Amniotic epithelial cell (primary cell): ENCODE measurements around the gene CIZ1.

Experiments used
- DNase-seq: peaks from one replicate; pipeline ENCODE4 v3.0.0-alpha.2; 2010; ENCODE audit warnings: low read depth

CIZ1 gene

GRCh38 chr9:128163027-128163515 is 28.3 kb downstream of the CIZ1 start:
- no peak for DNase-seq

- no peak for DNase-seq
Observed at GRCh38 chr9:128162215-128163026, 29.0 kb downstream of the CIZ1 start.

- no peak for DNase-seq
Observed at GRCh38 chr9:128161215-128161902, 30.0 kb downstream of the CIZ1 start.

GRCh38 chr9:128160603-128160987 is 30.8 kb downstream of the CIZ1 start:
- no peak for DNase-seq

- peak; percentile 81 for DNase-seq
Observed at GRCh38 chr9:128159784-128160602, 31.4 kb downstream of the CIZ1 start, which contains the start of gene BBLN. Gene BBLN, plus strand, starts transcription at chr9:128160265. Its CDS starts 143 bp downstream, at chr9:128160408.

- no peak for DNase-seq
Observed at GRCh38 chr9:128159522-128159783, 31.9 kb downstream of the CIZ1 start.

GRCh38 chr9:128155736-128156500 is 35.5 kb downstream of the CIZ1 start:
- DNase-seq: no peak

GRCh38 chr9:128153947-128154695 is 37.3 kb downstream of the CIZ1 start:
- no peak for DNase-seq

- DNase-seq: no peak
Observed at GRCh38 chr9:128153060-128153946, 38.1 kb downstream of the CIZ1 start.

GRCh38 chr9:128152133-128153059 is 39.0 kb downstream of the CIZ1 start:
- DNase-seq: no peak

GRCh38 chr9:128151309-128152132 is 39.9 kb downstream of the CIZ1 start:
- DNase-seq: no peak

GRCh38 chr9:128150594-128151308 is 40.6 kb downstream of the CIZ1 start:
- no peak for DNase-seq

GRCh38 chr9:128149951-128150593 is 41.3 kb downstream of the CIZ1 start:
- no peak for DNase-seq

- peak; percentile 54 for DNase-seq
Observed at GRCh38 chr9:128149001-128149701, 42.2 kb downstream of the CIZ1 start, which contains the start of gene LCN2. Gene LCN2, plus strand, starts transcription at chr9:128149453. Its CDS starts 73 bp downstream, at chr9:128149526.

GRCh38 chr9:128148509-128149000 is 42.8 kb downstream of the CIZ1 start:
- DNase-seq: no peak

- no peak for DNase-seq
Observed at GRCh38 chr9:128146591-128147120, 44.7 kb downstream of the CIZ1 start.
